KMS-11 (cell line): ENCODE results near the gene C1QTNF9B.
"Not testable (repeated sequence)": the region's sequence is repeated elsewhere in the genome, so short reads cannot be mapped to it uniquely, and the experiment has no call there.

Source experiments
- H2AFZ ChIP-seq: fragments of 200-600 bp; sonication (generic); 2 replicates; pipeline ENCODE4 v1.6.1; 2016; ENCODE audit warnings: antibody characterized with exemption, mixed run types, low read depth
- H3K27ac ChIP-seq: fragments of 200-600 bp; sonication (generic); 2 replicates; pipeline ENCODE4 v1.6.1; 2016; ENCODE audit warnings: mild to moderate bottlenecking, mixed run types
- H3K27me3 ChIP-seq: fragments of 200-600 bp; sonication (generic); 2 replicates; pipeline ENCODE4 v1.6.1; 2017; ENCODE audit warnings: mild to moderate bottlenecking, low read depth, mixed run types, moderate library complexity; ENCODE audit not compliant: insufficient read depth
- H3K36me3 ChIP-seq: fragments of 200-600 bp; sonication (generic); 2 replicates; pipeline ENCODE4 v1.6.1; 2017; ENCODE audit warnings: mild to moderate bottlenecking, mixed run types; ENCODE audit not compliant: insufficient read depth
- H3K4me1 ChIP-seq: fragments of 200-600 bp; sonication (generic); 2 replicates; pipeline ENCODE4 v1.6.1; 2016; ENCODE audit warnings: mild to moderate bottlenecking, low read depth, mixed run types; ENCODE audit not compliant: poor library complexity, severe bottlenecking
- H3K4me2 ChIP-seq: fragments of 200-600 bp; sonication (generic); 2 replicates; pipeline ENCODE4 v1.7.0; 2016; ENCODE audit warnings: mild to moderate bottlenecking, mixed run types
- H3K4me3 ChIP-seq: fragments of 200-600 bp; sonication (generic); IDR thresholded peaks from 2 replicates; pipeline ENCODE4 v1.6.1; 2017; ENCODE audit warnings: low read depth, low read length, mixed read lengths; ENCODE audit not compliant: insufficient read depth
- H3K79me2 ChIP-seq: fragments of 200-600 bp; sonication (generic); 2 replicates; pipeline ENCODE4 v1.6.1; 2016; ENCODE audit warnings: low read depth, mixed run types; ENCODE audit not compliant: insufficient read depth
- H3K9ac ChIP-seq: fragments of 200-600 bp; sonication (generic); 2 replicates; pipeline ENCODE4 v1.6.1; 2016; ENCODE audit warnings: mild to moderate bottlenecking, mixed run types
- H4K20me1 ChIP-seq: fragments of 200-600 bp; sonication (generic); 2 replicates; pipeline ENCODE4 v1.6.1; 2016; ENCODE audit warnings: mild to moderate bottlenecking, mixed run types; ENCODE audit not compliant: insufficient read depth
- CTCF ChIP-seq: fragments of 200-600 bp; sonication (generic); conservative IDR thresholded peaks from 2 replicates; pipeline ENCODE4 v1.6.1; 2017; ENCODE audit warnings: low read depth, mild to moderate bottlenecking, antibody characterized with exemption, low read length, moderate library complexity, mixed read lengths

Gene C1QTNF9B

GRCh38 chr13:23889615-23890607 lies 7.4 kb downstream of the C1QTNF9B start:
- Histone ChIP-seq H4K20me1 (no peaks in the 10 kb centered on the region), H3K4me1 (peaks cover 6% of the 10 kb centered on the region), H3K36me3 (no peaks in the 10 kb centered on the region), H3K27ac (no peak overlapping the region), H3K4me3 (no peak overlapping the region), H3K4me2 (peak overlapping the region; percentile 66), H3K79me2 (no peaks in the 10 kb centered on the region), H3K9ac (no peak overlapping the region; the same call in 1 of the 2 replicates), H2AFZ (peak overlapping the region; percentile 78), H3K27me3 (no peaks in the 10 kb centered on the region)
- no peak for TF ChIP-seq CTCF

GRCh38 chr13:23888658-23889614 lies 8.4 kb downstream of the C1QTNF9B start, which contains the start of gene MIPEP:
Gene MIPEP (minus strand): TSS chr13:23889400. CDS start chr13:23889320, 80 bp downstream.
- H3K27ac ChIP-seq = peak within 1 kb of the TSS; percentile 71
- peak within 1 kb of the TSS; percentile 78 for H2AFZ ChIP-seq

GRCh38 chr13:23884361-23884760 lies 12.9 kb downstream of the C1QTNF9B start:
- H3K27me3 ChIP-seq, H3K79me2 ChIP-seq, H3K4me3 ChIP-seq, H2AFZ ChIP-seq, H3K4me2 ChIP-seq, H3K4me1 ChIP-seq, H3K27ac ChIP-seq, H3K9ac ChIP-seq, H3K36me3 ChIP-seq, H4K20me1 ChIP-seq: not testable (repeated sequence)

More at GRCh38 chr13:23888658-23889614, 8.4 kb downstream of the C1QTNF9B start, which contains the start of gene MIPEP:
- H3K9ac ChIP-seq = peak within 1 kb of the TSS; percentile 53
- TF ChIP-seq CTCF = peak; percentile 52; the same call in 1 of the 2 replicates
- H3K27me3 ChIP-seq = no peaks in the 10 kb centered on the region
- peak within 1 kb of the TSS; percentile 71 for H3K4me2 ChIP-seq
- no peaks in the 10 kb centered on the region for H3K36me3 ChIP-seq
- H3K4me3 ChIP-seq = no peak within 1 kb of the TSS
- no peaks in the 10 kb centered on the region for H4K20me1 ChIP-seq
- H3K79me2 ChIP-seq = no peaks in the 10 kb centered on the region
- peaks cover 6% of the 10 kb centered on the region for H3K4me1 ChIP-seq

GRCh38 chr13:23883255-23883654 lies 14.0 kb downstream of the C1QTNF9B start:
- no peak overlapping the region for H3K27ac ChIP-seq
- H3K9ac ChIP-seq = no peak overlapping the region
- H3K4me2 ChIP-seq = no peak overlapping the region
- no peak overlapping the region for H2AFZ ChIP-seq
- no peaks in the 10 kb centered on the region for H4K20me1 ChIP-seq
- H3K27me3 ChIP-seq = no peaks in the 10 kb centered on the region
- no peaks in the 10 kb centered on the region for H3K36me3 ChIP-seq
- no peaks in the 10 kb centered on the region for H3K79me2 ChIP-seq
- H3K4me1 ChIP-seq = peaks cover 6% of the 10 kb centered on the region
- TF ChIP-seq CTCF = no peak
- H3K4me3 ChIP-seq = no peak overlapping the region

- H3K4me3 ChIP-seq, H3K36me3 ChIP-seq, H3K27ac ChIP-seq, H3K79me2 ChIP-seq, H3K4me1 ChIP-seq, H3K9ac ChIP-seq, H3K27me3 ChIP-seq, H3K4me2 ChIP-seq, H2AFZ ChIP-seq, H4K20me1 ChIP-seq: not testable (repeated sequence)
These were observed 15.9 kb downstream of the C1QTNF9B start for GRCh38 chr13:23881402-23881800.

- H2AFZ ChIP-seq, H3K4me1 ChIP-seq, H4K20me1 ChIP-seq, H3K4me3 ChIP-seq, H3K27ac ChIP-seq, H3K27me3 ChIP-seq, H3K36me3 ChIP-seq, H3K79me2 ChIP-seq, H3K9ac ChIP-seq, H3K4me2 ChIP-seq: not testable (repeated sequence)
These were observed 16.6 kb downstream of the C1QTNF9B start for GRCh38 chr13:23880493-23881401.
